HG02885 (cell line): ENCODE results near the gene EBLN1.

Experiments
- ATAC-seq: cut with Tn5 transposase; IDR thresholded peaks from one replicate; pipeline ENCODE4 v1.9.1; 2021; ENCODE audit warnings: mild to moderate bottlenecking; ENCODE audit not compliant: unreplicated experiment, poor library complexity

Gene EBLN1

GRCh38 chr10:22217842-22218241 lies at the start of gene EBLN1:
Gene EBLN1, minus strand, starts transcription at chr10:22218015. Its CDS starts 8,032 bp downstream, at chr10:22209983.
- no peak for ATAC-seq

GRCh38 chr10:22265839-22266537 lies 48.2 kb upstream of the EBLN1 start:
- ATAC-seq, result no peak

- ATAC-seq, result no peak
These were observed 45.3 kb upstream of the EBLN1 start for GRCh38 chr10:22263106-22263505.

- ATAC-seq, result peak; percentile 82
These were observed 41.5 kb upstream of the EBLN1 start for GRCh38 chr10:22259280-22259679.

GRCh38 chr10:22258471-22258870 lies 40.7 kb upstream of the EBLN1 start:
- ATAC-seq, result no peak

- no peak for ATAC-seq
These were observed 35.7 kb upstream of the EBLN1 start for GRCh38 chr10:22253580-22253882.

- peak; percentile 37 for ATAC-seq
These were observed 35.2 kb upstream of the EBLN1 start for GRCh38 chr10:22252801-22253579.

GRCh38 chr10:22252224-22252800 lies 34.5 kb upstream of the EBLN1 start:
- peak; percentile 63 for ATAC-seq

GRCh38 chr10:22251751-22252223 lies 34.0 kb upstream of the EBLN1 start:
- ATAC-seq, result peak; percentile 60

GRCh38 chr10:22250897-22251660 lies 33.3 kb upstream of the EBLN1 start:
- ATAC-seq, result no peak

GRCh38 chr10:22247636-22248035 lies 29.8 kb upstream of the EBLN1 start:
- ATAC-seq, result no peak

- no peak for ATAC-seq
These were observed 29.0 kb upstream of the EBLN1 start for GRCh38 chr10:22246680-22247391.

GRCh38 chr10:22245567-22245966 lies 27.8 kb upstream of the EBLN1 start:
- no peak for ATAC-seq

GRCh38 chr10:22244855-22245254 lies 27.0 kb upstream of the EBLN1 start:
- no peak for ATAC-seq

- ATAC-seq, result no peak
These were observed 26.2 kb upstream of the EBLN1 start for GRCh38 chr10:22244001-22244400.

- ATAC-seq, result no peak
These were observed 25.5 kb upstream of the EBLN1 start for GRCh38 chr10:22243321-22243720.

- ATAC-seq, result no peak
These were observed 13.4 kb upstream of the EBLN1 start for GRCh38 chr10:22231260-22231659.

GRCh38 chr10:22230158-22230833 lies 12.5 kb upstream of the EBLN1 start:
- ATAC-seq, result peak; percentile 22

GRCh38 chr10:22229802-22230157 lies 12.0 kb upstream of the EBLN1 start:
- ATAC-seq, result no peak
